Tibial nerve (tissue), 4 donors: ENCODE results near the gene RASA2. TPM values are rescaled to one million over a fixed set of nuclear protein-coding genes. Genes with fewer than 3 reads are reported as not detected.
A peak's percentile ranks its signal among the peaks of the same experiment; 100 is the strongest.

Source experiments
- DNase-seq, 2 donors: peaks; one replicate each; pipeline ENCODE4 v3.0.0-alpha.2; 2019; ENCODE audit warnings: low spot score in 2 of 2
- H3K27ac ChIP-seq, 4 donors: fragments of 200-600 bp; sonication (generic) in 3 of 4; one replicate each; pipeline ENCODE4 v1.5.1; 2017 to 2019; ENCODE audit warnings: mild to moderate bottlenecking in 1 of 4
- H3K27me3 ChIP-seq, 2 donors: fragments of 200-600 bp; sonication (generic) in 1 of 2; one replicate each; pipeline versions ENCODE4 v1.5.1 to v1.6.0; 2017 to 2019
- H3K36me3 ChIP-seq, 3 donors: fragments of 200-600 bp; sonication (generic); one replicate each; pipeline ENCODE4 v1.5.1; 2018 to 2019
- H3K4me1 ChIP-seq, 4 donors: fragments of 200-600 bp; sonication (generic) in 3 of 4; one replicate each; pipeline ENCODE4 v1.5.1; 2017 to 2019
- H3K4me3 ChIP-seq, 4 donors: fragments of 200-600 bp; sonication (generic) in 3 of 4; one replicate each; pipeline ENCODE4 v1.5.1; 2017 to 2019; ENCODE audit warnings: mild to moderate bottlenecking in 1 of 4, moderate library complexity in 1 of 4
- H3K9me3 ChIP-seq, 4 donors: fragments of 200-600 bp; sonication (generic) in 3 of 4; one replicate each; pipeline ENCODE4 v1.5.1; 2017 to 2019
- EP300 ChIP-seq, 2 donors: sonication (generic); formaldehyde crosslinking; IDR thresholded peaks; one replicate each; pipeline ENCODE4 v1.6.1; 2017; ENCODE audit warnings: antibody characterized with exemption in 2 of 2, mild to moderate bottlenecking in 1 of 2
- POLR2A ChIP-seq, 2 donors: fragments of 450-650 bp; IDR thresholded peaks; one replicate each; pipeline ENCODE4 v1.6.1; 2017; ENCODE audit warnings: antibody characterized with exemption in 2 of 2, mild to moderate bottlenecking in 2 of 2, moderate library complexity in 2 of 2
- whole genome bisulfite sequencing, 2 donors: methylation state at CpG; one replicate each; pipeline ENCODE4 v1.1.5; 2018; 5-methylcytosine and 5-hydroxymethylcytosine counted together
- total RNA-seq, 4 donors: library from RNA; depleted of rRNA; stranded (reverse); fragments of >200 nt; gene quantifications; one replicate each; pipeline ENCODE4 v1.1.0, GENCODE V29; 2016
- TF ChIP-seq, protein P1 (sequence below), 5 experiments: fragments of 200-600 bp in 3 of 5; fragments of 450-650 bp in 2 of 5; sonication (generic) in 3 of 5; IDR thresholded peaks; one replicate each; pipeline ENCODE4 v1.5.1; 2016 to 2019; ENCODE audit warnings: antibody characterized with exemption in 5 of 5, mild to moderate bottlenecking in 3 of 5, moderate library complexity in 2 of 5

Gene RASA2
- total RNA-seq, 4 donors from 2014 or later, result 19.6 to 46.8 (median 37.2) TPM

- DNase-seq, result peak; percentile 17 to 38
Observed at GRCh38 chr3:141498598-141499223, 11.9 kb downstream of the RASA2 start.

GRCh38 chr3:141499284-141499683 lies 12.5 kb downstream of the RASA2 start:
- Histone ChIP-seq H3K4me3 (no peak overlapping the region), H3K36me3 (no peaks in the 10 kb centered on the region), H3K4me1 (peaks cover 0 to 27% (median 0%) of the 10 kb centered on the region in 4 donors), H3K27me3 (no peaks in the 10 kb centered on the region), H3K27ac (no peak overlapping the region), H3K9me3 (no peaks in the 10 kb centered on the region)
- TF ChIP-seq EP300 (IDR thresholded peaks at IDR 0.05) (no peak), POLR2A (IDR thresholded peaks at IDR 0.05) (no peak)
- TF ChIP-seq, protein P1, sequence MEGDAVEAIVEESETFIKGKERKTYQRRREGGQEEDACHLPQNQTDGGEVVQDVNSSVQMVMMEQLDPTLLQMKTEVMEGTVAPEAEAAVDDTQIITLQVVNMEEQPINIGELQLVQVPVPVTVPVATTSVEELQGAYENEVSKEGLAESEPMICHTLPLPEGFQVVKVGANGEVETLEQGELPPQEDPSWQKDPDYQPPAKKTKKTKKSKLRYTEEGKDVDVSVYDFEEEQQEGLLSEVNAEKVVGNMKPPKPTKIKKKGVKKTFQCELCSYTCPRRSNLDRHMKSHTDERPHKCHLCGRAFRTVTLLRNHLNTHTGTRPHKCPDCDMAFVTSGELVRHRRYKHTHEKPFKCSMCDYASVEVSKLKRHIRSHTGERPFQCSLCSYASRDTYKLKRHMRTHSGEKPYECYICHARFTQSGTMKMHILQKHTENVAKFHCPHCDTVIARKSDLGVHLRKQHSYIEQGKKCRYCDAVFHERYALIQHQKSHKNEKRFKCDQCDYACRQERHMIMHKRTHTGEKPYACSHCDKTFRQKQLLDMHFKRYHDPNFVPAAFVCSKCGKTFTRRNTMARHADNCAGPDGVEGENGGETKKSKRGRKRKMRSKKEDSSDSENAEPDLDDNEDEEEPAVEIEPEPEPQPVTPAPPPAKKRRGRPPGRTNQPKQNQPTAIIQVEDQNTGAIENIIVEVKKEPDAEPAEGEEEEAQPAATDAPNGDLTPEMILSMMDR (IDR thresholded peaks at IDR 0.05), result no peak
- no peak for DNase-seq
- WGBS, 2 donors, result 92% methylated on average over 4 of the region's 4 CpGs

More at GRCh38 chr3:141498598-141499223, 11.9 kb downstream of the RASA2 start:
- Histone ChIP-seq H3K4me1 (peaks cover 0 to 29% (median 0%) of the 10 kb centered on the region in 4 donors), H3K27me3 (no peaks in the 10 kb centered on the region), H3K36me3 (no peaks in the 10 kb centered on the region), H3K4me3 (no peak overlapping the region), H3K27ac (no peak overlapping the region), H3K9me3 (no peaks in the 10 kb centered on the region)
- 78 to 88% methylated on average over 6 of the region's 6 CpGs for WGBS, 2 donors
- TF ChIP-seq POLR2A (IDR thresholded peaks at IDR 0.05) (no peak), EP300 (IDR thresholded peaks at IDR 0.05) (peak in 1 of 2 donors; percentile 52)
- TF ChIP-seq, protein P1 (IDR thresholded peaks at IDR 0.05), result no peak

GRCh38 chr3:141499965-141500364 lies 13.1 kb downstream of the RASA2 start:
- TF ChIP-seq EP300 (IDR thresholded peaks at IDR 0.05), result no peak
- TF ChIP-seq, protein P1 (IDR thresholded peaks at IDR 0.05), result no peak
- TF ChIP-seq POLR2A (IDR thresholded peaks at IDR 0.05), result no peak
- H3K36me3 ChIP-seq, result no peaks in the 10 kb centered on the region

GRCh38 chr3:141500397-141500796 lies 13.6 kb downstream of the RASA2 start:
- no peaks in the 10 kb centered on the region for H3K27me3 ChIP-seq
- H3K27ac ChIP-seq, result no peak overlapping the region
- H3K9me3 ChIP-seq, result no peaks in the 10 kb centered on the region
- no peak for DNase-seq
- TF ChIP-seq, protein P1 (IDR thresholded peaks at IDR 0.05), result no peak
- TF ChIP-seq POLR2A (IDR thresholded peaks at IDR 0.05), result no peak
- TF ChIP-seq EP300 (IDR thresholded peaks at IDR 0.05), result no peak
- no peak overlapping the region for H3K4me3 ChIP-seq
- H3K4me1 ChIP-seq, result peaks cover 0 to 35% (median 0%) of the 10 kb centered on the region in 4 donors
- WGBS, 2 donors, result 84 to 85% methylated on average over 1 of the region's 1 CpG
- no peaks in the 10 kb centered on the region for H3K36me3 ChIP-seq

More at GRCh38 chr3:141499965-141500364, 13.1 kb downstream of the RASA2 start:
- Histone ChIP-seq H3K27ac (no peak overlapping the region), H3K4me1 (peaks cover 0 to 34% (median 0%) of the 10 kb centered on the region in 4 donors), H3K27me3 (no peaks in the 10 kb centered on the region), H3K9me3 (no peaks in the 10 kb centered on the region), H3K4me3 (no peak overlapping the region)
- no peak for DNase-seq

- no peaks in the 10 kb centered on the region for H3K27me3 ChIP-seq
- H3K4me3 ChIP-seq, result no peak overlapping the region
- no peaks in the 10 kb centered on the region for H3K9me3 ChIP-seq
- TF ChIP-seq, protein P1 (IDR thresholded peaks at IDR 0.05), result no peak
- H3K27ac ChIP-seq, result no peak overlapping the region
- no peaks in the 10 kb centered on the region for H3K36me3 ChIP-seq
- whole genome bisulfite sequencing, 2 donors, result 58 to 69% methylated on average over 3 of the region's 3 CpGs
- DNase-seq, result no peak
- H3K4me1 ChIP-seq, result peaks cover 0 to 7% (median 2%) of the 10 kb centered on the region in 4 donors
Observed at GRCh38 chr3:141505166-141505565, 18.3 kb downstream of the RASA2 start.
